GDM1 (cell line): ENCODE data around the gene NT5C.
"Not testable (repeated sequence)": the region's sequence is repeated elsewhere in the genome, so short reads cannot be mapped to it uniquely, and the experiment has no call there.

ENCODE experiments used
- DNase-seq: peaks from one replicate; lab custom pipeline; 2025; lab: John Stamatoyannopoulos, UW

NT5C gene

DNA sequence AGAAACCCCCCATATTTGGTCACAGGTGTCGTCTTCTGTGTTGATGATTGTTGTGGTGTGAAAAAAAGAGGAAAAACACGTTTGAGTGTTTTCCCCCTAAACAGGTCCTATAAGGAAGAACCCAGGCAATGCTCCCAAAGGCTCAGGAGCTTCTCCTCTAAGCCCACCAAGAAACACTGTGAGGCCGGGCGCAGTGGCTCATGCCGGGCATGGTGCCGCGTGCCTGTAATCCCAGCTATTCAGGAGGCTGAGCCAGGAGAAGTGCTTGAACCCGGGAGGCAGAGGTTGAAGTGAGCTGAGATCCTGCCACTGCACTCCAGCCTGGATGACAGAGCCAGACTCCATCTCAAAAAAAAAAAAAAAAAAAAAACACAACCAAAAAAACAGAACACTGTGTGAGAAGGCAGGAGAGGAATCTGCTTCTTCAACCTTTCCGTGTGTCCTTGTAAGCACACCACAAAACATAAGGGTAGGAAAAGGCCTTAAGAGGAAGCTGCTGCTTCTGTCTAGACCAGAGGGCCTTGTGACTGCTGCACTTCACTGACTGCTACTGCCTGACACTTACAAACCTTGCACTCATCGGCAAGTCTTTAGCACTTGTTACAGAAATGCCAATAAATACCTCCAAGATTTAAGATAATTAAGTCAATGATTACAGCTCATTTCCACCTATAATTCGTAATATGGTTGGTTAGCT, 13.4 kb upstream of the NT5C start:
- DNase-seq, result no peak

DNA sequence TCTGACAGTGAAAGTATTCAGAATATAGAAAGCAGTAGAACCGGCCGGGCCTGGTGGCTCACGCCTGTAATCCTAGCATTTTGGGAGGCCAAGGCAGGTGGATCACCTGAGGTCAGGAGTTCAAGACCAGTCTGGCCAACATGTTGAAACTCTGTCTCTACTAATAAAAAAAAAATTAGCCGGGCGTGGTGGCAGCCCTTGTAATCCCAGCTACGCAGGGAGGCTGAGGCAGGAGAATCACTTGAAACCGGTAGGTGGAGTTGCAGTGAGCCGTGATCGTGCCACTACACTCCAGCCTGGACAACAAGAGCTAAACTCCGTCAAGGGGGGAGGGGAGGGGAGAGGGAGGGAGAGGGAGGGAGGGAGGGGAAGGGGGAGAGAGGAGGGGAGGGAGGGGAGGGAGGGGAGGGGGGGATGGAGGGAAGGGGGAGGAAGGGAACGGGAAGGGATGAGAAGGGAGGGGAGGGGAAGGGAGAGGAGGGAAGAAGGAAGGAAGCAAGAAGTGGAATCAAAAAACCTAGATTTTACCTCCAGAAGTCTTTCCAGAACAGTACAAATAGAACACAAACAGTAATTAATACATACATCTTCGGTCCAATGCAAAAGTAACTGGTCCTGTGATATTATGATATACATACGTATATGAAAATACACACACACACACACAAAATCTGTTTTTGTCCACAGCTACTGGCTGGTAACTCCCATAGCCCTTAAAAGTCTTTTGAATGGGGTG, 10.9 kb upstream of the NT5C start:
- no peak for DNase-seq

DNA sequence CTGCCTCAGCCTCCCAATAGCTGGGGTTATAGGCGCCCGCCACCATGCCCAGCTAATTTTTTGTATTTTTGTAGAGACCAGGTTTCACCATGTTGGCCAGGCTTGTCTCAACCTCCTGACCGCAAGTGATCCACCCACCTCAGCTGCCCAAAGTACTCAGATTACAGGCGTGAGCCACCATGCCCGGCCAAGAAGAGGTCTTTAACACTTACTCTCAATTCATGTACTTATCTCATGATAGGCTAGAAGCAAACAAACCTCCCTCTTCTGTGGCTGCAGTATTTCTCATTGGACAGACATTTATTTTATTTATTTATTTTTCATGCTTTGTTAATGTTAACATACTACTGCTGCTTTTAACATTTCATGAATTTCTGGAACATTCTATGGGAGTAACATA, 7.0 kb upstream of the NT5C start:
- DNase-seq, result no peak

DNA sequence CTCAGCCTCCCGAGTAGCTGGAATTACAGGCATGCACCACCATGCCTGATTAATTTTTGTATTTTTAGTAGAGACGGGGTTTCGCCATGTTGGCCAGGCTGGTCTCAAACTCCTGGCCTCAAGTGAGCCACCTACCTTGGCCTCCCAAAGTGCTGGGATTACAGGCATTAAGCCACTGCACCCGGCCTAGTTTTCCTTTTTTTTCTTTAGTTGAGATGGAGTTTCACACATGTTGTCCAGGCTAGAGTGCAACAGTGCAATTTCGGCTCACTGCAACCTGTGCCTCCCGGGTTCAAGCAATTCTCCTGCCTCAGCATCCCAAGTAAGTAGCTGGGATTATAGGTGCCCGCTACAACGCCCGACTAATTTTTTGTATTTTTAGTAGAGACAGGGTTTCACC, 6.2 kb upstream of the NT5C start:
- not testable (repeated sequence) for DNase-seq

DNA sequence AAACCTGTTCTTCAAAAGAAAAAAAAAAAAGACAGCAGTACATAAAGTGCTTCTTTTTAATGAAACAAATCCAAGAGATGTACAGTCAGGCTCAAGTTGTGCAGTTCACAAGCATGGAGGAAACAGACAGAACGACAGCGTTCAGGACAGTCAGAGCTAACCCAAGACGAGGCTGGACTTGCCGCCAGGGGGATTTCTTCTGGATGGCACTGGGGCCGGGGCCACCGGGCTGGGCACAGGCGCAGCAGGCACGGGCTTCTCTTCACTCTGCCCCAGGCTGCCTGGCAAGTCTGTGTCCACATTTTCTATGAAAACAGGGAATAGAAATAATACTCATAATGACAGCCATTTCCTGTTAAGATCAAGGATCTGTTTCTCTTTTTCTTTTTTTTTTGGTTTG, 4.4 kb upstream of the NT5C start:
- DNase-seq, result no peak

DNA sequence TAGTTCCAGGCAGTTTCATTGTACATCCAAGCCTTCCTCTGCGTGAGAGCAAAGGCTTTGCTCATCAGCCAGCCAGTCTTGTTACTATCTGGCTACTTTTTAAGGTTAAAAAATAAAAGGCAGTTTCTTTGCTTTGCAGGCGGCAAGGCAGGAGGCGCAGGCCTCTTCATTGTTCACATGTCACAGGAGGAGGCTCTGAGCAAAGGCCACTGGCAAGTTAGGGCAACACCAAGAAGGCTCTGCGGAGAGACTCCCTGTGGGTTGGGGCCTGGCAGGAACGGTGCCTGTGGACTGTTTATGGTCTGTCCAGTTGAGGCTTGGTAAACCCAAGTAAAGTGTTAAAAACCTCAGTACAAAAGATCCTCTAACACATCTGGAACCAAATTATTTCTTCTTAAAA, 3.9 kb upstream of the NT5C start:
- no peak for DNase-seq

DNA sequence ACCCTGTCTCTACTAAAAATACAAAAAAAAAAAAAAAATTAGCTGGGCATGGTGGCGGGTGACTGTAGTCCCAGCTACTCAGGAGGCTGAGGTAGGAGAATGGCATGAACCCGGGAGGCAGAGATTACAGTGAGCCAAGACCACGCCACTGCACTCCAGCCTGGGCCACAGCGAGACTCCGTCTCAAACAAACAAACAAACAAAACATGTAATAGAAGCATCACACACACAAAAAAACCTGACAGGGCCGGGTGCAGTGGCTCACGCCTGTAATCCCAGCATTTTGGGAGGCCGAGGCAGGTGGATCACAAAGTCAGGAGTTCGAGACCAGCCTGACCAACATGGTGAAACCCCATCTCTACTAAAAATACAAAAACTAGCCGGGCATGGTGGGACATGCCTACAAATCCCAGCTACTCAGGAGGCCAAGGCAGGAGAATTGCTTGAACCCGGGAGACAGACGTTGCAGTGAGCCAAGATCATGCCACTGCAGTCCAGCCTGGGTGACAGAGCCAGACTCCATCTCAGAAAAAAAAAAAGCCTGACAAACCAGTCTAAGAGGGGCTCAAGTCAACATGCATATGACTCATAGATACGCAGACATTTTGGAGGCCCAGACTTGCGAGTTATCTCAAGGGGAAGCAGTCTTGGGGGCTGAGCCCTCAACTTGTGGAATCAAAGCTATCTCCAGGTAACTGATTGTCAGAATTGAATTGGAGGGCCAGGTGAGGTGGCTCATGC, 2.2 kb upstream of the NT5C start:
- DNase-seq, result not testable (repeated sequence)

DNA sequence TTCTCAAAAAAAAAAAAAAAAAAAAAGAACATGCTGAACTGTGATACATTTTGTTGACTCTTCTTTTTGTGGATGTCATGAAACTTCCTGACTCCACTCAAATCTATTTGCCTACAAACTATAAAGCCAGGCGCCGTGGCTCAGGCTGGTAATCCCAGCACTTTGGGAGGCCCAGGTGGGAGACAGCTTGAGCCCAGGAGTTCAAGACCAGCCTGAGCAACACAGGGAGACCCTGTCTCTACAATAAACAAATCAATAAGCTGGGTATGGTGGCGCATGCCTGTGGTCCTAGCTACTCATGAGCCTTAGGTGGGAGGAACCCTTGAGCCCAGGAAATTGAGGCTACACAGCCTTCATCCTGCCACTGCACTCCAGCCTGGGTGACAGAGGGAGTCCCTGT, 1.5 kb upstream of the NT5C start:
- no peak for DNase-seq

DNA sequence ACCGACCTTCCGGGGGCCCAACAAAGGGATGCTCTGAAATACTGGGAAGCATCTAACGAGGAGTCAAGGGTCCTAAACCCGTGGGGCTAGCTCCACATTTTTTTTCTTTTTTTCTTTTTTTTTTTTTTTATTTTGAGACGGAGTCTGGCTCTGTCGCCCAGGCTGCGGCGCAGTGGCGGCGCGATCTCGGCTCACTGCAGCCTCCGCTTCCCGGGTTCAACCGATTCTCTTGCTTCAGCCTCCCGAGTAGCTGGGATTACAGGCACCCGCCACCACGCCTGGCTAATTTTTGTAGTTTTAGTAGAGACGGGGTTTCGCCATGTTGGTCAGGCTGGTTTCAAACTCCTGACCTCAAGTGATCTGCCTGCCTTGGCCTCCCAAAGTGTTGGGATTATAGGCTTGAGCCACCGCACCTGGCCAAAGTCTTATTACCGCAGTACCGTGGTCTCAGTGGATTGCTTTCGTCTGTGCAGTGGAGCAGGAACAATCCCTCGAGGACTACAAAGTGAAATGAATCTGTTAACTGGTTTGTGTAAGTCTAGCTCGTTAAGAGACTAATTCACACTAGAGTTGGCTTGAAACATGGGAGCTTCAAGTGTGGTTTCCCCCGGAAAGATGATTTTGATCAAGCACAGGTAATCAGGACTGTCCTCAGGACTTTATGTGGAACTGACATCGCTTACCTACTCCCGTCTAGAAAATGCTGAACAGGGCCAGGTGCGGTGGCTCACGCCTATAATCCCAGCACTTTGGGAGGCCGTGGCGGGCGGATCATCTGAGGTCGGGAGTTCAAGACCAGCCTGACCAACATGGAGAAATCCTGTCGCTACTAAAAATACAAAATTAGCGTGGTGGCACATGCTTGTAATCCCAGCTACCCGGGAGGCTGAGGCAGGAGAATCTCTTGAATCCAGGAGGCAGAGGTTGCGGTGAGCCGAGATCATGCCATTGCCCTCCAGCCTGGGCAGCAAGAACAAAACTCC, 767 bp upstream of the NT5C start:
- DNase-seq, result not testable (repeated sequence)

DNA sequence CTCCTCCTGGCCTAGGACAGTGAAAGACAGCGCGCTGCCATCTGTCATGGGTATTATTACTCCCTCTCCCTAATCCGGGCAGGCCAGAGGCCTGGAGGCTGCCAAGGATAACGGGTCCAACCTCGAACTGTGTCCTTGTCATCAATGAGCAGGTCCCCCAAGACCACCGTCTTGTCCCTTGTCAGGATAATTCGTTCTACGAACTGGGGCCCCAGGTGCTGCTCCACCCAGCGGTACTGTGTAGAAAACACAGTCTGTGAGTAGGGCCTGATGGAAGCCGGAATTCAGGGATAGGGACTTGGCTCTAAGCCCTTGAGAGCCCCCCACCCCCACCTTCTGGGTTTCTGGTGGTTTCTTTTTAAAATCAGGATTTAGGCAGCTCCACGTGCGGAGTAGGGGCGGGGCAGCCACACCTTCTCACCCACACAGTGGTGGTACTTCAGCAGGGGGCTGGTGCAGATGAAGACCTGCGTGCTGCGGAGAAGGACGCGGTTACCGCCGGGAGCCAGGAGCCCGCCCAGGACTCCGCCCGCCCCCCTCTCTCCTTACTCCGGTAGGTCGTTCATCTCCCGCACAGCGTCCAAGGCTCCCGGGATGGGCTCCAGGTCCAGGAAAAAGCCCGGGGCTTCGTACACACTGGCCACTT, 787 bp downstream of the NT5C start:
- no peak for DNase-seq

DNA sequence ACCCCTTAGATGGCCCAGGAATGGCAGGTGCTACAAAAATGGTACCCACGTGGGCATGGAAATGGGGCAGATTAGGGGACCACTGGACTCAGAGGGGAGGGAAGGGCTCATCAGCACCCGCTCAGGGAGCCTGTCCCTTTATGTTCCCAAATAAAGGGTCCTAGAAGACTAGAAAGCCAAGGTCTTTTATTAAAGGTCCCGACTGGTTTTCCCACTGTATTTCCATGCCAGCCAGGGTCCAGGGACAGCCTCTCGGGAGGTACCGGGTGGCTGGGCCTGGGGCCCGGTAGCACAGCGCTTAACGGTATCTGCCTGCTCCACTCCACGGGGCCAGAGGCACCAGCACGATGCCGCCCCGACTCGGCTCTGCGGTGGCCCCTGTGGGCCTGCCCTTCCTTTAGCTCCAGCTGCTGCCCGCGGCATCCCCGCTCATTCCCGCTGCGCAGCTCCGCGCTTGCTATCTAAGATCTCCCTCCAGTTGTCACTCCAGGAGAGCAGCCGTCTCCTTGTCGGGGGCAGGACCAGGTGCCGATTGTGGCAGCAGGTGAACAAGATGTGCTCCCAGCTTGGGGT, 1.4 kb downstream of the NT5C start:
- DNase-seq, result no peak

DNA sequence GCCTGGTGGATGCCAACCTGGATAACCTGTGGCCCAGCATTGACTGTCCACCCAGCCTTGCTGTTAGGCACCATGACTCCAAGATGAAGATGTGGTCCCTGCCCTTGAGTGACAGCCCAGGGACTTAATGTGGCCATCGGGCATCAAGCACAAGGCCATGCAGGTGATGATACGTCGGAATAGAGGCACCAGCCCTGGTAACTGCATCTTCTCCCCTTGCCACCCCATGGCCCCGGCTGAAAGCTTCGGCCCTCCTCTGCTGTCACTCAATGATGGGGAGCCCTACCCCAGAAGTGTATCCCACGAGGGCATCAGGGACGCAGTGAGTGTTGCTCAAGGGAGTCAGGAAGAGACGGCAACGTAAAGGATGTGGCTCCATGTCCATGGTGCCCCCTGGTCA, 2.0 kb downstream of the NT5C start:
- DNase-seq, result no peak

DNA sequence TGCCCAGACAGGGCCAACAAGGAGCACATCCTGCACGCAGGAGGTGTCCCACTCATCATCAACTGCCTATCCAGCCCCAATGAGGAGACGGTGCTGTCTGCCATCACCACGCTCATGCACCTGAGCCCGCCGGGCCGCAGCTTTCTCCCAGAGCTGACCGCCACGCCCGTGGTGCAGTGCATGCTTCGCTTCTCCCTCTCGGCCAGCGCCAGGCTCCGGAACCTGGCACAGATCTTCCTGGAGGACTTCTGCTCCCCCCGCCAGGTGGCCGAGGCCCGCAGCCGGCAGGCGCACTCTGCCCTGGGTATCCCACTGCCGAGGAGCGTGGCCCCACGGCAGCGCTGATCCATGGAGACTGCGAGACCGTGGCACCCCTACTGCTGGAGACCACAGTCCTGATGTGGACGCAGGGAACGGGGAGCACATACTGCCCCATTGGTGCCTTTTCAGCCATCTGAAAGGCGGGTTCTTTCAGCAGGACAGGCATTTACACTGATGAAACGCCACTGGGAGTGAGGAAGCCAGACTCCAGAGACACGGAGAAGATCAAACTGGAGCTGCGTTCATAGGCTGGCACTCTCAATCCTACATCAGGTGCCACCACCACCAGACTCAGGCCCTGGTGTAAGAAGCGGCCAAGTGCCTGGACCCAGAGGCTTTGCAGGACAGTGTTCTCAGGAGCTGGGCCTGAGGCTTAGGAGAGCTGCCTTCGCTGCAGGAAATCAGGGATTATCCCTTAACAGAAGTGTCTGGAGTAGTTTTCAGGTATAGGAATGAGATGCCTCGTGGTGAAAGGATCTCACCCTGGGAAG, 2.6 kb downstream of the NT5C start:
- no peak for DNase-seq

DNA sequence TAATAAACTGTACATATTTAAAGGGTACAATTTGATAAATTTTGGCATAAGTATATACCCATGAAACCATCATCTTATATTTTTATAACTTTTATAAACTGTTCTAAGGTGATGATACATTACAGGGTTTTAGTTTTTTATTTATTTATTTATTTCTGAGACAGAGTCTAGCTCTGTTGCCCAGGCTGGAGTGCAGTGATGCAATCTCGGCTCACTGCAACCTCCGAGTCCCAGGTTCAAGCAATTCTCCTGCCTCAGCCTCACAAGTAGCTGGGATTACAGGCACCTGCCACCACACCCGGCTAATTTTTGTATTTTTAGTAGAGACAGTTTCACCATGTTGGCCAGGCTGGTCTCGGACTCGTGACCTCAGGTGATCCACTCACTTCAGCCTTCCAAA, 3.6 kb downstream of the NT5C start:
- DNase-seq, result not testable (repeated sequence)

DNA sequence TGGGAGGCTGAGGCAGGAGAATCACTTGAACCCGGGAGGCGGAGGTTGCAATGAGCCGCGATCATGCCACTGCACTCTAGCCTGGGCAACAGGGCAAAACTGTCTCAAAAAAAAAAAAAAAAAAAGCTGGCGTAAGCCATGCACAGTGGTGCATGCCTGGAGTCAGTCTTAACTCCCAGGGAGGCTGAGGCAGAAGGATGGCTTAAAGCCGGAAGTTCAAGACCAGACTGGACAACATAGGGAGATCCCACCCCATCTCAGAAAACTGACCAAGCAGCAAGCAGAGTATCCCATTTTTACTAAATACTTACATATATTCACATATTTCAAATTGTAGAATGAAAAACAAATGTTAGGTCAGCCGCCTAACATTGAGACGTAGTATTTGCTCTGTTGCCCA, 4.6 kb downstream of the NT5C start:
- no peak for DNase-seq

DNA sequence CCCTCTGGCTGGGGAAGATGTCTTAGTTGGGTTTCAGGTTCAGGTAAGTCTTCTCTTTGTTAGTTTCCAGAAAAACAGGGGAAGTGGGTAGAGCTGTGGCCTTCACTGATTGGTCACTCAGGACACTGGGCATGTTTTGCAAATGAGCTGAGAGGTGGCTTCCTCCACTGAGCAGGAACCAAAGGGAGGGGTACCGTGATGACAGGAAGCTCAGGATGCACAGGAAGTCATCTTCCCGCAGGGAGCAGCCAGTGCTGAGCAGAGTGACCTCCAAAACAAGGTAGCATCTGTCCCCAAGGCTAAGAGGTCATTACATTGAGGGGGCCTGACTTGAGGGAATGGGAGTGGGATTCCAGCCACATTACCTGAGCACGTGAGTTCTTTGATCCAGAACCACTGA, 5.6 kb downstream of the NT5C start:
- no peak for DNase-seq

DNA sequence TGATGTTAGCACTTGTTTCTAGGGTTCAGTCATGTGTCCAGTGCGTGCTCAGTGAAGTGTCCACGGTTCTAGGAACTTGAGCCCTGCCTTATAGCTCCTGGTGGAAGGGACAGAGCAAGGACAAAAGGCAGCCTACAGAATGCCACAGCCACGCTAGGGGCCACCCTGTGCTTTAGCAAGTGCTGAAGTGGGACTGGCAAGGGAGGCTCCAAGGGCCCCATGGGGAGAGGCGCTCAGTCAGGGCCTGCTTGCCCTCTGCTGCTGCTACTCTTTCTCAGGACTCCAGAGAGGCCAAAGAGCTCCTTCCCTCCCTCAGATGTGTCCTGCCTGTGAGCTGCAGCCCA, 6.8 kb downstream of the NT5C start:
- no peak for DNase-seq

DNA sequence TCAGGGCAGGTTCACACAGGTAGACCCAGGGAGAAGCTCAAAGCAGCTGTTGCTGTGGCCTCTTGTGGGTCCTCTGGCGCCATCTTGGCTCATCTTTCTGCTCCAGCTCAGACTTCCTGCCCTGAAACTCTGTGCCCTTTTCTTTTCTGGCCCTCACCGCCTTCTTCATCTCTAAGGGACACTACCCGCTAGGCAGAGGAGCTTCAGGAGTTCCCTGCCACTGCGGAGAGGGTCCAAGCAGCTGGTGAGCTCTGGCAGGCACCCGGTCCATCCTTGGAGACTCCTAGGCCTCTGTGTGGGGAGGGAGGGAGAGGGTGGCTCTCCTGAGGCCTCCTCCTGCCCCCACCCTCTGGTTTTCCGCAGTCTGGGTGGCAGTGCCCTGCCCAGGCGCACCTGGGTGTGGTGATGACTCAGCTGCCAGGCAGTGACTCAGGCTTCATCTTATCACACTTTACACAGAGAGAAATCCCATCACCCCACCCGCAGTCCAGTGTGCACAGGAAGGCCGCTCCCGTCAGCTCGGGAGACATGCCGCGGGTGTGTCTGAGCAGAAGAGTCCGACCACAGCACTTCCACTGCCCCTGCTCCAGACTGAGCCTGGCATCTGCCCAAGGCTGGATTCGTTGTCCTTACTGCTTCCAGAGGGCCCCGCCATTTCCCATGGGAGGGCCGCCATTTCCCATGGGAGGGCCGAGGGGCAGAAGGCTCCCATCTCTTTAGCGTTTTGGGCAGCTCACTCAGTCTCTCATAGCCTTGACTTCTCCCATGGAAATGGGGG, 7.3 kb downstream of the NT5C start:
- no peak for DNase-seq

DNA sequence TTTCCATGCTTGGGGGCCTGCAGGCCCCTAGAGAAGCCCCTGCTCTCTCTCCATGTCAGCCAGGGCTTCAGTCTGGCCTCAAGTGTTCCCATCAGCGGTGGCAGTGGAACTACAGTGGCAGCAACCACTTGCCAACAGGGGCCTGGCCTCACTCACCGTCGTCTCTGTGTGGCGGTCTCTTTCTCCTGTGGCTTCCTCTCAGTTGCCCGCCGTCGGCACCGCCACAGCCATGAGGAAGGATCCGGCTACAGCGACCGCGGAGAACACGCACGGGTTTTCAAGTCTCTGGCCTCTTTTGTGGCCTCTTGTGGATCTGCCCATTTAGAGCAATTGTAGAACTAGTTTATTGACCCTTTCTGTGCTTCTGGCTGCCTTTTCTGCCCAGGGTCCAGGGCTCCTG, 13.2 kb downstream of the NT5C start:
- no peak for DNase-seq

DNA sequence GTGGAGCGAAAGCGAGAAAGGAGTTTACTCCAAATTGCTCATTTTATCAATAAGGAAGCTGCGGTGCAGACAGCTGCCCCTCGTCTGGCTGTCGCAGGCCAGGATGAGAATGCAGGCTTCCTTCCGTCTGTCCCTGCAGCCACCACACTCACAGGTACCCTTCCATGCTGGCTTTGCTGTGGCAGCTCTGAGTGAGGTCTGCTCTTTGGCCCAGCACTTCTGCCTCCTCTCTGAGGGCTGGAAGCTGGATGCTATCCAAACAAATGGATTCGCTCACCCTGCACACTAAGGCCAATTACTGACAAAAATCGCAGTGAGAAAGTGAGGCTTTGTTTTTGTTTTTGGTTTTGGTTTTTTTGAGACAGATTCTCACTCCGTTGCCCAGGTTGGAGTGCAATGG, 14.8 kb downstream of the NT5C start:
- DNase-seq, result no peak
